GM12878 (cell line): Measurements from ENCODE around the gene KIAA0825. TPM values are rescaled to one million over a fixed set of nuclear protein-coding genes. Genes with fewer than 3 reads are reported as not detected.

Source experiments
- ATAC-seq: fragments of 200-7000 bp; cut with Tn5 transposase; 3 replicates; pipeline ENCODE4 v1.9.1; 2020; ENCODE audit warnings: mild to moderate bottlenecking, moderate library complexity
- BruUV-seq: library from RNA; stranded (reverse); fragments of 400-500 nt; replicated peaks from 2 replicates; lab custom pipeline; 2021; lab: Mats Ljungman, UMichigan
- CTCF ChIA-PET: fragments of 300-600 bp; sonication (Branson Sonifier 250); formaldehyde crosslinking; extraction: SDS; loops from one replicate; lab custom pipeline; 2021; ENCODE audit warnings: inconsistent platforms; lab: Yijun Ruan, JAX
- POLR2A ChIA-PET: fragments of 350-600 bp; formaldehyde crosslinking; extraction: SDS; loops from one replicate; lab custom pipeline; 2021; ENCODE audit warnings: inconsistent platforms; lab: Charles Lee
- RAD21 ChIA-PET: fragments of 300-600 bp; sonication (Branson Sonifier 250); formaldehyde crosslinking; loops from one replicate; lab custom pipeline; 2023; ENCODE audit warnings: antibody characterized with exemption; ENCODE audit not compliant: unreplicated experiment; lab: Charles Lee
- SMC1A ChIA-PET: fragments of 300-600 bp; sonication (Branson Sonifier 250); formaldehyde crosslinking; loops from one replicate; lab custom pipeline; 2023; ENCODE audit not compliant: unreplicated experiment, uncharacterized antibody; lab: Charles Lee
- DNase-seq: peaks from one replicate; pipeline ENCODE4 v3.0.0-alpha.2; 2011; ENCODE audit warnings: low read depth, low spot score
- FAIRE-seq: peaks from 3 replicates; lab custom pipeline; 2011; peaks lifted over from hg19 to GRCh38; lab: Jason Lieb, UNC
- H2AFZ ChIP-seq: 2 replicates; pipeline ENCODE4 v1.6.0; 2011; ENCODE audit warnings: low read depth, low read length, control low read depth; ENCODE audit not compliant: control insufficient read depth
- H3K27ac ChIP-seq: 2 replicates; pipeline ENCODE4 v1.5.1; 2011; ENCODE audit warnings: control low read depth; ENCODE audit not compliant: control insufficient read depth, insufficient read depth
- H3K27me3 ChIP-seq, 2 experiments: replicated peaks in 1 of 2; 2 replicates each; pipeline versions ENCODE4 v1.6.0 to v1.6.1; 2011; ENCODE audit warnings: low read length in 1 of 2; ENCODE audit not compliant: control insufficient read depth in 2 of 2, insufficient read depth in 2 of 2
- H3K36me3 ChIP-seq, 2 experiments: 2 replicates each; pipeline ENCODE4 v1.5.1; 2011; ENCODE audit warnings: low read length in 1 of 2; ENCODE audit not compliant: control insufficient read depth in 2 of 2, insufficient read depth in 2 of 2
- H3K4me1 ChIP-seq: 2 replicates; pipeline ENCODE4 v1.6.1; 2011; ENCODE audit warnings: mild to moderate bottlenecking, low read length, moderate library complexity, mixed read lengths; ENCODE audit not compliant: control insufficient read depth, insufficient read depth
- H3K4me2 ChIP-seq: 2 replicates; pipeline ENCODE4 v1.6.0; 2011; ENCODE audit warnings: control low read depth; ENCODE audit not compliant: control insufficient read depth, insufficient read depth
- H3K4me3 ChIP-seq: fragments of 200-600 bp; sonication (generic); 2 replicates; pipeline ENCODE4 v1.5.1; 2016
- H3K79me2 ChIP-seq: 2 replicates; pipeline ENCODE4 v1.6.0; 2011; ENCODE audit warnings: low read length; ENCODE audit not compliant: control insufficient read depth, insufficient read depth
- H3K9ac ChIP-seq: 2 replicates; pipeline ENCODE4 v1.8.0; 2011; ENCODE audit warnings: low read length, control low read depth, mixed read lengths; ENCODE audit not compliant: control insufficient read depth, insufficient read depth
- H3K9me3 ChIP-seq: replicated peaks from 3 replicates; pipeline ENCODE4 v1.5.1; 2011; ENCODE audit warnings: mild to moderate bottlenecking, low read length; ENCODE audit not compliant: control insufficient read depth, insufficient read depth
- H4K20me1 ChIP-seq: 2 replicates; pipeline ENCODE4 v1.6.0; 2011; ENCODE audit not compliant: control insufficient read depth, insufficient read depth
- FOXK2 ChIP-seq: fragments of 450-650 bp; IDR thresholded peaks from 2 replicates; pipeline ENCODE4 v1.6.1; 2017; ENCODE audit warnings: mild to moderate bottlenecking, moderate library complexity
- HDAC6 ChIP-seq: fragments of 200-600 bp; sonication (generic); IDR thresholded peaks from one replicate; pipeline ENCODE4 v1.8.0; 2017; ENCODE audit warnings: antibody characterized with exemption; ENCODE audit not compliant: unreplicated experiment
- IRF4 ChIP-seq: IDR thresholded peaks from 2 replicates; pipeline ENCODE4 v1.6.1; 2011; ENCODE audit warnings: low read depth, low read length
- MXI1 ChIP-seq: fragments of 150-350 bp; IDR thresholded peaks from 2 replicates; pipeline ENCODE4 v1.6.1; 2011; ENCODE audit warnings: low read depth, mild to moderate bottlenecking, inconsistent platforms, low read length, improper control_type of control experiment
- NR2F1 ChIP-seq: fragments of 450-650 bp; conservative IDR thresholded peaks from 2 replicates; pipeline ENCODE4 v1.6.1; 2017; ENCODE audit warnings: mild to moderate bottlenecking
- PRDM15 ChIP-seq: fragments of 450-650 bp; formaldehyde crosslinking; IDR thresholded peaks from 2 replicates; pipeline ENCODE4 v1.4.0; 2020; ENCODE audit warnings: mild to moderate bottlenecking, moderate library complexity
- ZNF24 ChIP-seq: fragments of 450-650 bp; IDR thresholded peaks from 2 replicates; pipeline ENCODE4 v1.6.1; 2017; ENCODE audit warnings: antibody characterized with exemption, mild to moderate bottlenecking
- ZNF384 ChIP-seq: IDR thresholded peaks from 2 replicates; pipeline ENCODE4 v1.6.1; 2012; ENCODE audit warnings: low read depth, mild to moderate bottlenecking, low read length, improper control_type of control experiment, borderline replicate concordance
- WGBS: methylation state at CpG from one replicate; pipeline ENCODE4 v1.1.6; 2016; ENCODE audit warnings: low lambda C conversion rate; ENCODE audit not compliant: insufficient replicate concordance, insufficient coverage; ENCODE audit errors: missing lambda C conversion rate; 5-methylcytosine and 5-hydroxymethylcytosine counted together
- in situ Hi-C: fragments of 300-500 bp; cut with MboI; formaldehyde crosslinking; loops from 9 replicates; pipeline ENCODE4 v1.14.3; 2018; ENCODE audit warnings: mixed read lengths
- intact Hi-C: fragments of 100-400 bp; cut with micrococcal nuclease; formaldehyde crosslinking; loops from one replicate; pipeline ENCODE4 v1.14.2; 2022; ENCODE audit not compliant: unreplicated experiment
- polyA plus RNA-seq, 11 experiments: library from polyadenylated mRNA; depleted of rRNA in 4 of 11; unstranded in 6 of 11; stranded (reverse) in 5 of 11; fragments of >200 nt; fragmentation: Nextera tagmentation in 4 of 11; fragmentation: Illumina TruSeq in 1 of 11; extraction: Ambion mirVana in 4 of 11; extraction: Trizol in 1 of 11; gene quantifications; 1 replicate in 1 of 11; 2 replicates in 10 of 11; pipeline versions ENCODE4 v1.2.1 to v1.2.3, GENCODE V29; 2011 to 2016; ENCODE audit warnings: inconsistent platforms in 2 of 11, missing spikeins in 2 of 11, low read depth in 1 of 11
- total RNA-seq, 4 experiments: library from RNA; depleted of rRNA in 3 of 4; stranded (reverse); fragments of >200 nt in 3 of 4; fragmentation: Illumina TruSeq in 1 of 4; extraction: Trizol in 1 of 4; gene quantifications; 2 replicates each; pipeline versions ENCODE4 v1.2.1 to v1.2.3, GENCODE V29; 2013 to 2021

KIAA0825 gene
- total and polyA plus RNA-seq, 10 of the 15 experiments (the other 5 are each of a cell fraction or from before 2014, with no cell fraction given), result 0.55 to 1.9 (median 1.5) TPM

GRCh38 chr5:94367900-94368299 lies 250.5 kb downstream of the KIAA0825 start:
- Histone ChIP-seq H3K27ac (no peak overlapping the region), H3K4me1 (no peaks in the 10 kb centered on the region), H2AFZ (no peak overlapping the region), H3K9ac (no peak overlapping the region), H3K79me2 (no peaks in the 10 kb centered on the region), H3K4me3 (no peak overlapping the region), H3K27me3 (no peaks in the 10 kb centered on the region), H3K36me3 (no peaks in the 10 kb centered on the region), H4K20me1 (no peaks in the 10 kb centered on the region), H3K4me2 (no peak overlapping the region), H3K9me3 (no peaks in the 10 kb centered on the region)
- ChIA-PET SMC1A (no interaction called here), RAD21 (no interaction called here), CTCF (interaction anchor here (0.6 to 1.1 kb wide), 2 partner anchors 18 to 879 kb away, joined by 3 read pairs; no protein-coding TSS in a partner anchor), POLR2A (no interaction called here)
- 50% methylated on average over 2 of the region's 2 CpGs for WGBS
- ATAC-seq (no peak), DNase-seq (no peak), FAIRE-seq (no peak)
- no peak for TF ChIP-seq PRDM15 (CRISPR knock-in tag)
- no peak for TF ChIP-seq MXI1
- TF ChIP-seq FOXK2, result no peak
- TF ChIP-seq HDAC6, result no peak
- no peak for TF ChIP-seq NR2F1
- TF ChIP-seq ZNF24, result no peak
- TF ChIP-seq IRF4, result no peak
- TF ChIP-seq ZNF384, result no peak
- intact Hi-C loops, result no loop called here
- in situ Hi-C loops, result no loop called here
- no TSS peak for BruUV-seq
